GM18861 (cell line): ENCODE results near the gene TMEM217.
A peak's percentile ranks its signal among the peaks of the same experiment; 100 is the strongest.
"Not testable (repeated sequence)": the region's sequence is repeated elsewhere in the genome, so short reads cannot be mapped to it uniquely, and the experiment has no call there.

ENCODE experiments used
- ATAC-seq: cut with Tn5 transposase; IDR thresholded peaks from one replicate; pipeline ENCODE4 v1.9.1; 2021; ENCODE audit not compliant: unreplicated experiment

TMEM217 gene

GRCh38 chr6:37185949-37186720 lies 71.8 kb downstream of the TMEM217 start:
- ATAC-seq: not testable (repeated sequence)

GRCh38 chr6:37182736-37183590 lies 75.0 kb downstream of the TMEM217 start:
- ATAC-seq: no peak

- not testable (repeated sequence) for ATAC-seq
Observed at GRCh38 chr6:37180610-37181009, 77.3 kb downstream of the TMEM217 start.

GRCh38 chr6:37180075-37180474 lies 77.9 kb downstream of the TMEM217 start:
- ATAC-seq: no peak

- no peak for ATAC-seq
Observed at GRCh38 chr6:37177935-37178517, 79.9 kb downstream of the TMEM217 start.

GRCh38 chr6:37177077-37177934 lies 80.6 kb downstream of the TMEM217 start:
- ATAC-seq: no peak

GRCh38 chr6:37176268-37177076 lies 81.5 kb downstream of the TMEM217 start:
- ATAC-seq: no peak

- no peak for ATAC-seq
Observed at GRCh38 chr6:37175332-37176267, 82.3 kb downstream of the TMEM217 start.

- ATAC-seq: no peak
Observed at GRCh38 chr6:37174515-37175331, 83.2 kb downstream of the TMEM217 start.

GRCh38 chr6:37174196-37174514 lies 83.8 kb downstream of the TMEM217 start:
- ATAC-seq: no peak

- ATAC-seq: no peak
Observed at GRCh38 chr6:37173493-37174195, 84.3 kb downstream of the TMEM217 start.

GRCh38 chr6:37172912-37173492 lies 84.9 kb downstream of the TMEM217 start:
- no peak for ATAC-seq

GRCh38 chr6:37171970-37172812 lies 85.8 kb downstream of the TMEM217 start:
- ATAC-seq: peak; percentile 30

- ATAC-seq: no peak
Observed at GRCh38 chr6:37171201-37171969, 86.6 kb downstream of the TMEM217 start.
